K562 (cell line): Measurements from ENCODE around the gene VENTX. TPM values are rescaled to one million over a fixed set of nuclear protein-coding genes. Genes with fewer than 3 reads are reported as not detected.
A peak's percentile ranks its signal among the peaks of the same experiment; 100 is the strongest.

Source experiments
- ATF1 ChIP-seq, 2 experiments: fragments of 450-650 bp in 1 of 2; IDR thresholded peaks; 2 replicates each; pipeline ENCODE4 v1.6.1; 2016; ENCODE audit warnings: missing compliant biosample characterization in 1 of 2, missing genetic modification characterization in 1 of 2
- ATF7 ChIP-seq: fragments of 450-650 bp; IDR thresholded peaks from 2 replicates; pipeline ENCODE4 v1.7.1; 2014; ENCODE audit warnings: mild to moderate bottlenecking, moderate library complexity
- CLOCK ChIP-seq: fragments of 250-450 bp; sonication (Bioruptor Pico); IDR thresholded peaks from 2 replicates; pipeline ENCODE4 v1.4.0; 2020; ENCODE audit warnings: mild to moderate bottlenecking, moderate library complexity, borderline replicate concordance
- CREM ChIP-seq: IDR thresholded peaks from 2 replicates; pipeline ENCODE4 v1.6.1; 2014; ENCODE audit warnings: antibody characterized with exemption, low read depth
- CTCFL ChIP-seq: IDR thresholded peaks from 2 replicates; pipeline ENCODE4 v1.6.1; 2011; ENCODE audit warnings: borderline replicate concordance, low read depth, mild to moderate bottlenecking, moderate library complexity, low read length; ENCODE audit not compliant: insufficient read depth, poor library complexity, severe bottlenecking
- DMBX1 ChIP-seq: fragments of 250-450 bp; sonication (Bioruptor Pico); IDR thresholded peaks from 2 replicates; pipeline ENCODE4 v1.8.0; 2022; ENCODE audit warnings: inconsistent platforms, mild to moderate bottlenecking, moderate library complexity, borderline replicate concordance
- ELF4 ChIP-seq: fragments of 450-650 bp; formaldehyde crosslinking; IDR thresholded peaks from 2 replicates; pipeline ENCODE4 v1.4.0; 2022; ENCODE audit warnings: missing genetic modification characterization
- FOSL1 ChIP-seq: fragments of 200-800 bp; sonication (Bioruptor generic); conservative IDR thresholded peaks from 2 replicates; pipeline ENCODE4 v1.6.1; 2016; ENCODE audit warnings: missing genetic modification characterization, missing compliant biosample characterization
- GABPA ChIP-seq: fragments of 200-800 bp; sonication (Bioruptor generic); conservative IDR thresholded peaks from 2 replicates; pipeline ENCODE4 v1.6.1; 2016; ENCODE audit warnings: low read depth, missing genetic modification characterization, missing compliant biosample characterization
- JUND ChIP-seq, 2 experiments: IDR thresholded peaks; 2 replicates in 1 of 2; 3 replicates in 1 of 2; pipeline ENCODE4 v1.6.1; 2011; ENCODE audit warnings: borderline replicate concordance in 2 of 2, low read depth in 2 of 2, low read length in 2 of 2, improper control_type of control experiment in 1 of 2, missing biosample characterization in 1 of 2, missing genetic modification characterization in 1 of 2, missing genetic modification reagents in 1 of 2
- MAFF ChIP-seq: IDR thresholded peaks from 2 replicates; pipeline ENCODE4 v1.6.1; 2012; ENCODE audit warnings: low read length, improper control_type of control experiment
- MTA1 ChIP-seq: fragments of 450-650 bp; IDR thresholded peaks from 2 replicates; pipeline ENCODE4 v1.6.1; 2017; ENCODE audit warnings: borderline replicate concordance
- POLR2AphosphoS2 ChIP-seq: IDR thresholded peaks from 2 replicates; pipeline ENCODE4 v1.6.1; 2012; ENCODE audit warnings: low read length, improper control_type of control experiment
- POLR3A ChIP-seq: IDR thresholded peaks from 2 replicates; pipeline ENCODE4 v1.6.1; 2011; ENCODE audit warnings: borderline replicate concordance, mild to moderate bottlenecking, moderate library complexity; ENCODE audit not compliant: insufficient read length, insufficient read depth; ENCODE audit errors: extremely low read depth
- SREBF2 ChIP-seq: sonication (generic); formaldehyde crosslinking; IDR thresholded peaks from 2 replicates; pipeline ENCODE4 v1.4.0; 2020; ENCODE audit warnings: mild to moderate bottlenecking, missing genetic modification reagents
- TCF15 ChIP-seq: fragments of 250-450 bp; sonication (Bioruptor Pico); IDR thresholded peaks from 2 replicates; pipeline ENCODE4 v1.8.0; 2022; ENCODE audit warnings: moderate library complexity, mild to moderate bottlenecking, inconsistent platforms
- ZBTB12 ChIP-seq: fragments of 250-450 bp; sonication (Bioruptor Pico); IDR thresholded peaks from 2 replicates; pipeline ENCODE4 v1.4.0; 2020
- ZBTB17 ChIP-seq: fragments of 450-650 bp; formaldehyde crosslinking; IDR thresholded peaks from 2 replicates; pipeline ENCODE4 v1.4.0; 2020; ENCODE audit warnings: mild to moderate bottlenecking
- ZNF184 ChIP-seq: sonication (generic); formaldehyde crosslinking; IDR thresholded peaks from 2 replicates; pipeline ENCODE4 v1.5.0; 2020; ENCODE audit warnings: missing genetic modification reagents
- ZNF79 ChIP-seq: fragments of 250-450 bp; sonication (Bioruptor Pico); IDR thresholded peaks from 2 replicates; pipeline ENCODE4 v1.4.0; 2020; ENCODE audit warnings: low read depth, mild to moderate bottlenecking, moderate library complexity
- ZNF830 ChIP-seq: fragments of 250-450 bp; sonication (Bioruptor Pico); IDR thresholded peaks from 2 replicates; pipeline ENCODE4 v1.5.0; 2021; ENCODE audit warnings: mild to moderate bottlenecking
- polyA plus RNA-seq, 8 experiments: library from polyadenylated mRNA; depleted of rRNA in 4 of 8; stranded (reverse) in 5 of 8; unstranded in 3 of 8; fragments of >200 nt; fragmentation: Nextera tagmentation in 2 of 8; fragmentation: Illumina TruSeq in 1 of 8; extraction: Ambion mirVana in 2 of 8; extraction: Trizol in 1 of 8; gene quantifications; 2 replicates each; pipeline versions ENCODE4 v1.2.1 to v1.2.3, GENCODE V29; 2011 to 2014; ENCODE audit warnings: inconsistent platforms in 1 of 8, missing spikeins in 1 of 8
- total RNA-seq, 7 experiments: library from RNA; depleted of rRNA in 6 of 7; stranded (reverse); fragments of >200 nt in 6 of 7; fragmentation: Illumina TruSeq in 2 of 7; extraction: Trizol in 2 of 7; gene quantifications; 2 replicates each; pipeline versions ENCODE4 v1.2.1 to v1.2.3, GENCODE V29; 2011 to 2021; ENCODE audit warnings: low replicate concordance in 1 of 7

The VENTX gene
- total and polyA plus RNA-seq, 9 of the 15 experiments (the other 6 are each of a cell fraction or from before 2014, with no cell fraction given) = 0.07 to 0.70 (median 0.20) TPM; not detected in 1

GRCh38 chr10:133258818-133259601, 21.4 kb downstream of the VENTX start (continued):
- TF ChIP-seq CTCFL = no peak
- TF ChIP-seq ZBTB12 (CRISPR knock-in tag) = 0 out of 2 replicates have a peak, but pooled peaks have one; percentile 43
- TF ChIP-seq POLR2AphosphoS2 = no peak
- no peak for TF ChIP-seq MTA1
- TF ChIP-seq DMBX1 = no peak
- peak; percentile 52 for TF ChIP-seq CREM
- no peak for TF ChIP-seq ZBTB17 (CRISPR knock-in tag)
- peak; percentile 96 for TF ChIP-seq ATF7
- no peak for TF ChIP-seq MAFF
- no peak for TF ChIP-seq TCF15 (CRISPR knock-in tag)
- TF ChIP-seq SREBF2 (CRISPR knock-in tag) = no peak
- no peak for TF ChIP-seq ZNF830 (CRISPR knock-in tag)
- TF ChIP-seq FOSL1 = peak; percentile 64; the same call in 1 of the 2 replicates
- TF ChIP-seq POLR3A = no peak
- TF ChIP-seq CLOCK (CRISPR knock-in tag) = no peak
- TF ChIP-seq ZNF184 (CRISPR knock-in tag) = no peak
- no peak for TF ChIP-seq ZNF79
- TF ChIP-seq GABPA = peak; percentile 67
- TF ChIP-seq ATF1 (CRISPR knock-in tag; IDR thresholded peaks at IDR 0.05) = no peak
- peak; percentile 45; the same call in 1 of the 2 replicates for TF ChIP-seq ATF1 (tag; IDR thresholded peaks at IDR 0.05)
- TF ChIP-seq ELF4 (CRISPR knock-in tag) = no peak
- peak; percentile 74 for TF ChIP-seq JUND (IDR thresholded peaks at IDR 0.05; ENCODE audit: borderline replicate concordance, low read depth, low read length)
- TF ChIP-seq JUND (tag; IDR thresholded peaks at IDR 0.05; ENCODE audit: borderline replicate concordance, low read depth, low read length) = peak; percentile 53; the same call in 2 of the 3 replicates
